HUES48 (cell line): ENCODE data around the gene LAMA5.
A peak's percentile ranks its signal among the peaks of the same experiment; 100 is the strongest.

Experiments used
- H3K27ac ChIP-seq: one replicate; pipeline ENCODE4 v1.7.0; 2013; ENCODE audit warnings: low read depth, low read length, inconsistent platforms
- H3K27me3 ChIP-seq: 2 replicates; pipeline ENCODE4 v1.6.1; 2013; ENCODE audit warnings: mild to moderate bottlenecking, low read length; ENCODE audit not compliant: control insufficient read depth, insufficient read depth
- H3K36me3 ChIP-seq: 2 replicates; pipeline ENCODE4 v1.6.1; 2013; ENCODE audit warnings: low read length; ENCODE audit not compliant: control insufficient read depth, insufficient read depth
- H3K4me1 ChIP-seq: 2 replicates; pipeline ENCODE4 v1.6.1; 2013; ENCODE audit warnings: mild to moderate bottlenecking, low read length; ENCODE audit not compliant: control insufficient read depth, insufficient read depth
- H3K4me3 ChIP-seq: 2 replicates; pipeline ENCODE4 v1.5.1; 2013; ENCODE audit warnings: mild to moderate bottlenecking, low read depth, low read length
- H3K9ac ChIP-seq: 2 replicates; pipeline ENCODE4 v1.6.1; 2013; ENCODE audit warnings: mild to moderate bottlenecking, low read depth, low read length, moderate library complexity
- H3K9me3 ChIP-seq: 2 replicates; pipeline ENCODE4 v1.6.1; 2013; ENCODE audit warnings: low read length; ENCODE audit not compliant: control insufficient read depth, insufficient read depth

Gene LAMA5

GRCh38 chr20:62307226-62308101 lies 59.6 kb downstream of the LAMA5 start:
- H3K27ac ChIP-seq, result no peak overlapping the region
- no peak overlapping the region for H3K9ac ChIP-seq
- H3K4me1 ChIP-seq, result peaks cover 6% of the 10 kb centered on the region; the same call in 1 of the 2 replicates
- no peaks in the 10 kb centered on the region for H3K9me3 ChIP-seq
- no peaks in the 10 kb centered on the region for H3K27me3 ChIP-seq
- no peak overlapping the region for H3K4me3 ChIP-seq
- H3K36me3 ChIP-seq, result peaks cover 82% of the 10 kb centered on the region

- H3K4me1 ChIP-seq, result peaks cover 6% of the 10 kb centered on the region; the same call in 1 of the 2 replicates
- no peak overlapping the region for H3K9ac ChIP-seq
- no peaks in the 10 kb centered on the region for H3K27me3 ChIP-seq
- H3K27ac ChIP-seq, result no peak overlapping the region
- no peaks in the 10 kb centered on the region for H3K9me3 ChIP-seq
- peaks cover 74% of the 10 kb centered on the region for H3K36me3 ChIP-seq
- H3K4me3 ChIP-seq, result no peak overlapping the region
These were observed 60.5 kb downstream of the LAMA5 start for GRCh38 chr20:62306414-62307187.

- Histone ChIP-seq H3K9me3 (no peaks in the 10 kb centered on the region), H3K4me3 (no peak overlapping the region), H3K4me1 (peaks cover 6% of the 10 kb centered on the region; the same call in 1 of the 2 replicates), H3K27me3 (no peaks in the 10 kb centered on the region), H3K27ac (peak overlapping the region; percentile 12), H3K36me3 (peaks cover 67% of the 10 kb centered on the region), H3K9ac (no peak overlapping the region)
These were observed 61.2 kb downstream of the LAMA5 start for GRCh38 chr20:62305765-62306413.

GRCh38 chr20:62305149-62305764 lies 61.9 kb downstream of the LAMA5 start:
- peaks cover 61% of the 10 kb centered on the region for H3K36me3 ChIP-seq
- H3K4me3 ChIP-seq, result no peak overlapping the region; the same call in 1 of the 2 replicates
- peaks cover 6% of the 10 kb centered on the region; the same call in 1 of the 2 replicates for H3K4me1 ChIP-seq
- H3K27me3 ChIP-seq, result no peaks in the 10 kb centered on the region
- H3K9me3 ChIP-seq, result no peaks in the 10 kb centered on the region
- H3K27ac ChIP-seq, result peak overlapping the region; percentile 12
- no peak overlapping the region for H3K9ac ChIP-seq

- Histone ChIP-seq H3K9me3 (no peaks in the 10 kb centered on the region), H3K27ac (no peak overlapping the region), H3K9ac (0 out of 2 replicates have a peak overlapping the region, but pooled peaks have one; percentile 3), H3K36me3 (peaks cover 55% of the 10 kb centered on the region), H3K4me3 (peak overlapping the region; percentile 89), H3K4me1 (peaks cover 6% of the 10 kb centered on the region; the same call in 1 of the 2 replicates), H3K27me3 (no peaks in the 10 kb centered on the region)
These were observed 62.6 kb downstream of the LAMA5 start for GRCh38 chr20:62304331-62305148.

GRCh38 chr20:62303340-62304226 lies 63.5 kb downstream of the LAMA5 start:
- H3K27me3 ChIP-seq, result no peaks in the 10 kb centered on the region
- H3K27ac ChIP-seq, result peak overlapping the region; percentile 87
- H3K4me1 ChIP-seq, result peaks cover 6% of the 10 kb centered on the region; the same call in 1 of the 2 replicates
- peak overlapping the region; percentile 83 for H3K9ac ChIP-seq
- H3K36me3 ChIP-seq, result peaks cover 48% of the 10 kb centered on the region
- H3K9me3 ChIP-seq, result no peaks in the 10 kb centered on the region
- H3K4me3 ChIP-seq, result peak overlapping the region; percentile 89

GRCh38 chr20:62303062-62303339 lies 64.1 kb downstream of the LAMA5 start:
- no peaks in the 10 kb centered on the region for H3K27me3 ChIP-seq
- H3K27ac ChIP-seq, result peak overlapping the region; percentile 87
- H3K9me3 ChIP-seq, result no peaks in the 10 kb centered on the region
- peaks cover 42% of the 10 kb centered on the region for H3K36me3 ChIP-seq
- H3K4me1 ChIP-seq, result peaks cover 6% of the 10 kb centered on the region; the same call in 1 of the 2 replicates
- peak overlapping the region; percentile 83 for H3K9ac ChIP-seq
- peak overlapping the region; percentile 89 for H3K4me3 ChIP-seq

- Histone ChIP-seq H3K9me3 (no peaks in the 10 kb centered on the region), H3K36me3 (peaks cover 37% of the 10 kb centered on the region), H3K27ac (peak within 1 kb of the TSS; percentile 98), H3K27me3 (no peaks in the 10 kb centered on the region), H3K4me1 (peaks cover 6% of the 10 kb centered on the region; the same call in 1 of the 2 replicates), H3K4me3 (peak within 1 kb of the TSS; percentile 89), H3K9ac (peak within 1 kb of the TSS; percentile 83)
These were observed 64.6 kb downstream of the LAMA5 start, which contains the start of gene ADRM1 for GRCh38 chr20:62302341-62303061. ADRM1 (plus strand) TSS chr20:62302997; CDS start chr20:62303569, 572 bp downstream.
